ENCODE measurements around the gene TC2N. TPM values are rescaled to one million over a fixed set of nuclear protein-coding genes. Genes with fewer than 3 reads are reported as not detected.

Gene TC2N
- total RNA-seq, 1 donor = 1.3 TPM

- H3K4me3 ChIP-seq (ENCODE audit: low read depth, low read length) = no peak overlapping the region
- DNase-seq (ENCODE audit: low read depth) = no peak
- no peak for TF ChIP-seq CTCF (IDR thresholded peaks at IDR 0.05; ENCODE audit: insufficient read depth, low read depth, low read length)
Observed at GRCh38 chr14:91889477-91890211, 22.3 kb upstream of the TC2N start.

- no peak for DNase-seq (ENCODE audit: low read depth)
- H3K4me3 ChIP-seq (ENCODE audit: low read depth, low read length) = no peak overlapping the region
- TF ChIP-seq CTCF (IDR thresholded peaks at IDR 0.05; ENCODE audit: insufficient read depth, low read depth, low read length) = no peak
Observed at GRCh38 chr14:91888641-91889476, 21.5 kb upstream of the TC2N start.

GRCh38 chr14:91886961-91887360, 19.6 kb upstream of the TC2N start:
- TF ChIP-seq CTCF (IDR thresholded peaks at IDR 0.05; ENCODE audit: insufficient read depth, low read depth, low read length) = no peak
- no peak for DNase-seq (ENCODE audit: low read depth)
- H3K4me3 ChIP-seq (ENCODE audit: low read depth, low read length) = no peak overlapping the region

DNA sequence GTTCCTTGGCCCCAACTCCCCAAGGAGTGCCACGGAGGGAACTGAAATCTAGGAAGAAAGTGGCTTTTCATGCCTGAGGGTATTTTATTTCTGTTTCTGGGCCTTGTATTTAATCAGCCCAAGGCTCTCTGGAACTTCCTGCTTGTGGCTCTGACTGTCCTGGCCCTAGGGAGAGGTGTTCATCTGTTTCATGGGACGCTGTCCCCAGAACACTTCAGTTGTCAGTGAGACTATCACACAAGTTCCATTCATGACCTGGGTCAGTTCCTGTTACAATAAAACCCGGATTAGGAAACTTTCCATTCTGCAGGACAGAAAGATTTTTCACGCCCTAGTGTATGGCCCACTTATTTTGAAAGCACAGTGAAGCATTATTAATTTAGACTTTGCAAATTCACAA, 18.5 kb upstream of the TC2N start:
- no peak overlapping the region for H3K4me3 ChIP-seq (ENCODE audit: low read depth, low read length)
- no peak for DNase-seq (ENCODE audit: low read depth)
- no peak for TF ChIP-seq CTCF (IDR thresholded peaks at IDR 0.05; ENCODE audit: insufficient read depth, low read depth, low read length)

DNA sequence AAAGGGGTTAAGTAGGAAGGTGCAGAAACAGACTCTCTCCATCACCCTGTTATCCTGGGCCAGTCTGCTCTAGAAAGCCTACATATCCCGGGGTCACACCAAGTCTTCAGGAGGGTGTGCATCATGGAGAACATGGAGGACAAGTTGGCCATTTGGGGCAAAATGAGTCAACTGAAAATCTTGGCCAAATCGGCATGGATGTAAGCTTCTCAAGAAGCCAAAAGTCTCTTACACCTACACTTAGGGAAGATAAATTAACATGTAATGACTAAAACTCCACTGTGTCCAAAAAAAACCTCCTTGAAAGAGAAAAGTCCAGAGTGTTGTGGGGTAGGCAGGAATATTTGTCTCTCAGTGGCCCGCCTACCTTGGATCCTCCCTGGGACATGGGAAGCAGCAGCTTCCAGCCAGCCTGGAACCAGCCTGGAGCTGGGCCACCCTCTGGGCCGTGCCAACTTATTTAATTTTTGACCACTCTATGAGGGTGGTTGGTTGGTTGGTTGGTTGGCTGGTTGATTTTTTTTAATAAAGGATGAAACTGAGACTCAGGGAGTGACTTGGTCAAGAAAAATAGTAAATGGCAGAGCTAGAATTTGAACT, 17.9 kb upstream of the TC2N start:
- no peak for DNase-seq (ENCODE audit: low read depth)
- TF ChIP-seq CTCF (IDR thresholded peaks at IDR 0.05; ENCODE audit: insufficient read depth, low read depth, low read length) = no peak
- H3K4me3 ChIP-seq (ENCODE audit: low read depth, low read length) = no peak overlapping the region

DNA sequence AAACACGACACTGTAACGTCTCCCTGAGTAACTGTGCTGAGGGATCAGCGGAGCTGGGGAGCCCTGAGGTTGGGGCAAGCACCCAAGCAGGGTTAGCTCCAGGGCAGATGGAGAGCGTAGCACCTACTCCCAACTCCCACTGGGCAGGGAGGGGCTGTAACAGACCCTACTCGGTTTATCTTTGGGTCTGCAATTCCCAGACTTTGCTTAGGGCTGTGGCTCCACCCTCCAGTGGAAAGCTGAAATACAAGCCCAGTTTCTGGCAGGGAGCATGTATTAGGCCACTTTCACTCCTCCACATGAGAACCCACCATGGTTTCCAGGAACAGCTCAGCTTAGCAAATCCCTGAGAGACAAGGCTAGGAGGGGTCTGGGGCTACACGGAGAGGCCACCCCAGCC, 17.3 kb upstream of the TC2N start:
- H3K4me3 ChIP-seq (ENCODE audit: low read depth, low read length) = no peak overlapping the region
- TF ChIP-seq CTCF (IDR thresholded peaks at IDR 0.05; ENCODE audit: insufficient read depth, low read depth, low read length) = no peak
- no peak for DNase-seq (ENCODE audit: low read depth)

All from fibroblast of villous mesenchyme (primary cell).